ENCODE results near the gene ANKRD34A.

DNA sequence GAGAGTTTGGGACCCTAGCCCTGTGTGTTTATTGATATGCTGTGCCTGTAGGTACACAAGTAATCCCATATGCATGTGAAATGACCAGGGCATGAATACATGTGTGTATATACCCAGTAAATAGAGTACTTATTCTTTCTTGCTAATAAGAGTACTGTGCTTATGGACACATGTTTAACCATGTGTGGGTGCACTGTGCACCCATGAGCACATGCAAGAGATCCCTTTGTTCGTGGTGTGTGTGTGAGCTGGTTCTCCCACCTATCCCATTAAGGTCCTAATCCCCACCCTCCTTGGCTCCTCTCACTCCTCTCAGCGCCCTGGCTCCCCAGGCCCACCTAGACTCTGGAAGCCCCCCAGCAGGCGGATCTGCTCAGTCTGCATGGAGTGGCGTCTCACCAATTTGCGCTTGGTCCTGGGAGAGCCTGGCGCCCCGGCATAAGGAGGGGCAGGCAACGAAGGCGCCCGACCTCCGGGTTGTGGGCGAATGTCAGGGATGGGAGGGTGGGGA is 4.4 kb downstream of the ANKRD34A start:
- no peak for TF ChIP-seq CTCF (IDR thresholded peaks at IDR 0.05)
- no peak for TF ChIP-seq POLR2A (IDR thresholded peaks at IDR 0.05)

Measured in uterus (tissue), 2 donors.